H9 (cell line): Measurements from ENCODE around the gene NXF2. TPM values are rescaled to one million over a fixed set of nuclear protein-coding genes. Genes with fewer than 3 reads are reported as not detected.

Experiments used
- DNase-seq: peaks from one replicate; pipeline ENCODE4 v3.0.0-alpha.2; 2017
- H2AFZ ChIP-seq: one replicate; pipeline ENCODE4 v1.6.1; 2013; ENCODE audit warnings: mild to moderate bottlenecking, low read length, control low read depth, moderate library complexity
- H2AK5ac ChIP-seq: 2 replicates; pipeline ENCODE4 v1.6.1; 2013; ENCODE audit warnings: low read length, control low read depth, mixed read lengths; ENCODE audit not compliant: insufficient read length
- H2BK120ac ChIP-seq: one replicate; pipeline ENCODE4 v1.6.1; 2013; ENCODE audit warnings: low read depth, mild to moderate bottlenecking, low read length, control low read depth, inconsistent platforms; ENCODE audit not compliant: poor library complexity, severe bottlenecking
- H2BK12ac ChIP-seq: 2 replicates; pipeline ENCODE4 v1.6.1; 2013; ENCODE audit warnings: low read length, control low read depth, mixed read lengths, low read depth; ENCODE audit not compliant: insufficient read length
- H2BK15ac ChIP-seq: 2 replicates; pipeline ENCODE4 v1.6.1; 2013; ENCODE audit warnings: low read depth, low read length, control low read depth
- H2BK20ac ChIP-seq: one replicate; pipeline ENCODE4 v1.6.1; 2013; ENCODE audit warnings: low read depth, mild to moderate bottlenecking, low read length, control low read depth, inconsistent platforms; ENCODE audit not compliant: poor library complexity, severe bottlenecking
- H2BK5ac ChIP-seq: 2 replicates; pipeline ENCODE4 v1.6.1; 2013; ENCODE audit warnings: low read length, control low read depth, mixed read lengths; ENCODE audit not compliant: insufficient read length
- H3K14ac ChIP-seq: 2 replicates; pipeline ENCODE4 v1.6.1; 2013; ENCODE audit warnings: low read length, control low read depth; ENCODE audit not compliant: insufficient read depth
- H3K18ac ChIP-seq: 2 replicates; pipeline ENCODE4 v1.6.1; 2013; ENCODE audit warnings: low read depth, mild to moderate bottlenecking, mixed read lengths, low read length, control low read depth; ENCODE audit not compliant: insufficient read length
- H3K23ac ChIP-seq: 2 replicates; pipeline ENCODE4 v1.6.1; 2013; ENCODE audit warnings: low read length, control low read depth, mixed read lengths, low read depth; ENCODE audit not compliant: insufficient read length
- H3K23me2 ChIP-seq: 2 replicates; pipeline ENCODE4 v1.6.1; 2013; ENCODE audit warnings: low read depth, mild to moderate bottlenecking, mixed read lengths, low read length, control low read depth; ENCODE audit not compliant: insufficient read length, poor library complexity, severe bottlenecking
- H3K27ac ChIP-seq: 2 replicates; pipeline ENCODE4 v1.5.1; 2013; ENCODE audit warnings: low read length, control low read depth, mixed read lengths, low read depth; ENCODE audit not compliant: insufficient read length
- H3K27me3 ChIP-seq: 2 replicates; pipeline ENCODE4 v1.6.1; 2013; ENCODE audit warnings: low read length, control low read depth, inconsistent platforms; ENCODE audit not compliant: insufficient read depth
- H3K4ac ChIP-seq: 2 replicates; pipeline ENCODE4 v1.6.1; 2013; ENCODE audit warnings: low read depth, mild to moderate bottlenecking, control low read depth, inconsistent platforms, low read length, moderate library complexity
- H3K4me1 ChIP-seq: 2 replicates; pipeline ENCODE4 v1.6.1; 2013; ENCODE audit warnings: low read length, control low read depth, inconsistent platforms; ENCODE audit not compliant: insufficient read depth
- H3K4me2 ChIP-seq: 2 replicates; pipeline ENCODE4 v1.6.1; 2013; ENCODE audit warnings: low read length, control low read depth, mixed read lengths; ENCODE audit not compliant: insufficient read length, insufficient read depth
- H3K56ac ChIP-seq: 2 replicates; pipeline ENCODE4 v1.6.1; 2013; ENCODE audit warnings: low read depth, mild to moderate bottlenecking, mixed read lengths, low read length, control low read depth; ENCODE audit not compliant: insufficient read length
- H3K79me1 ChIP-seq: 2 replicates; pipeline ENCODE4 v1.6.1; 2013; ENCODE audit warnings: low read depth, mild to moderate bottlenecking, moderate library complexity, low read length, control low read depth, inconsistent platforms; ENCODE audit not compliant: insufficient read depth, poor library complexity, severe bottlenecking
- H3K79me2 ChIP-seq: 2 replicates; pipeline ENCODE4 v1.6.1; 2013; ENCODE audit warnings: low read length, control low read depth, inconsistent platforms; ENCODE audit not compliant: insufficient read depth
- H3K9ac ChIP-seq: 2 replicates; pipeline ENCODE4 v1.6.1; 2013; ENCODE audit warnings: low read length, control low read depth, mixed read lengths; ENCODE audit not compliant: insufficient read length; ENCODE audit errors: extremely low read depth
- H3K9me3 ChIP-seq: one replicate; pipeline ENCODE4 v1.6.1; 2013; ENCODE audit warnings: low read depth, low read length, inconsistent platforms; ENCODE audit not compliant: control insufficient read depth
- H3T11ph ChIP-seq: one replicate; pipeline ENCODE4 v1.6.1; 2013; ENCODE audit warnings: mild to moderate bottlenecking, low read length, control low read depth, inconsistent platforms
- H4K20me1 ChIP-seq: one replicate; pipeline ENCODE4 v1.6.1; 2013; ENCODE audit not compliant: control insufficient read depth, insufficient read length, insufficient read depth
- H4K5ac ChIP-seq: 2 replicates; pipeline ENCODE4 v1.6.1; 2013; ENCODE audit warnings: low read depth, mild to moderate bottlenecking, mixed read lengths, low read length, control low read depth; ENCODE audit not compliant: insufficient read length
- H4K8ac ChIP-seq: replicated peaks from 2 replicates; pipeline ENCODE4 v1.6.1; 2013; ENCODE audit warnings: low read length, control low read depth, mixed read lengths, low read depth; ENCODE audit not compliant: insufficient read length
- H4K91ac ChIP-seq: 2 replicates; pipeline ENCODE4 v1.6.1; 2013; ENCODE audit warnings: low read depth, mild to moderate bottlenecking, moderate library complexity, mixed read lengths, low read length, control low read depth; ENCODE audit not compliant: insufficient read length
- H3K27ac Mint-ChIP-seq, 3 experiments: 2 replicates in 2 of 3; 3 replicates in 1 of 3; pipeline ENCODE4 v1.8.0; 2020 to 2021; ENCODE audit warnings: mixed read lengths in 3 of 3, mild to moderate bottlenecking in 1 of 3, moderate library complexity in 1 of 3
- H3K27me3 Mint-ChIP-seq: 2 replicates; pipeline ENCODE4 v1.8.0; 2021; ENCODE audit warnings: low read depth, mild to moderate bottlenecking, moderate library complexity, mixed read lengths
- H3K36me3 Mint-ChIP-seq, 3 experiments: 2 replicates in 2 of 3; 3 replicates in 1 of 3; pipeline ENCODE4 v1.8.0; 2020 to 2021; ENCODE audit warnings: low read depth in 3 of 3, mixed read lengths in 3 of 3; ENCODE audit not compliant: insufficient read depth in 1 of 3
- H3K4me1 Mint-ChIP-seq, 2 experiments: 2 replicates each; pipeline ENCODE4 v1.8.0; 2020; ENCODE audit warnings: mixed read lengths in 2 of 2
- H3K4me3 Mint-ChIP-seq, 2 experiments: 2 replicates in 1 of 2; 3 replicates in 1 of 2; pipeline ENCODE4 v1.8.0; 2020 to 2021; ENCODE audit warnings: mild to moderate bottlenecking in 2 of 2, mixed read lengths in 2 of 2, moderate library complexity in 1 of 2
- H3K9me3 Mint-ChIP-seq, 2 experiments: 2 replicates in 1 of 2; 3 replicates in 1 of 2; pipeline ENCODE4 v1.8.0; 2020; ENCODE audit warnings: mild to moderate bottlenecking in 2 of 2, mixed read lengths in 2 of 2, moderate library complexity in 1 of 2
- CTCF ChIP-seq: fragments of 200-600 bp; sonication (generic); conservative IDR thresholded peaks from 3 replicates; pipeline ENCODE4 v1.8.0; 2021; ENCODE audit warnings: antibody characterized with exemption, mild to moderate bottlenecking
- WGBS: extraction: QIAGEN DNeasy Blood & Tissue Kit; methylation state at CpG from one replicate; pipeline ENCODE4 v1.1.7; 2013; ENCODE audit warnings: missing lambda C conversion rate, low lambda C conversion rate, mixed read lengths; ENCODE audit not compliant: insufficient read length; ENCODE audit errors: extremely low coverage; 5-methylcytosine and 5-hydroxymethylcytosine counted together
- total RNA-seq: library from RNA; stranded (reverse); gene quantifications from 2 replicates; pipeline ENCODE4 v1.2.1, GENCODE V29; 2021

Gene NXF2
- total RNA-seq, 1 experiment from 2014 or later: not detected

GRCh38 chrX:102345916-102346315, 98.9 kb downstream of the NXF2 start:
- Histone ChIP-seq H2BK15ac (no peak overlapping the region), H3K27ac (no peak overlapping the region), H4K20me1 (no peaks in the 10 kb centered on the region), H3K9me3 (peaks cover 30% of the 10 kb centered on the region), H2BK12ac (no peak overlapping the region), H3K9ac (no peak overlapping the region), H2AK5ac (no peak overlapping the region), H3K4me2 (no peak overlapping the region), H3K79me2 (no peaks in the 10 kb centered on the region), H3K79me1 (no peaks in the 10 kb centered on the region), H3T11ph (no peak overlapping the region), H4K8ac (no peak overlapping the region), H3K27me3 (no peaks in the 10 kb centered on the region), H4K91ac (no peak overlapping the region), H2BK5ac (no peak overlapping the region), H3K56ac (no peak overlapping the region), H3K23me2 (no peaks in the 10 kb centered on the region), H2AFZ (no peak overlapping the region), H3K4me1 (no peaks in the 10 kb centered on the region), H3K18ac (no peak overlapping the region), H3K14ac (no peak overlapping the region), H2BK20ac (no peak overlapping the region), H3K4ac (no peak overlapping the region), H2BK120ac (no peak overlapping the region), H3K23ac (no peak overlapping the region), H4K5ac (no peak overlapping the region)
- peak; percentile 68 for DNase-seq
- peaks cover 45 to 64% of the 10 kb centered on the region in 2 experiments for H3K9me3 Mint-ChIP-seq
- H3K4me1 Mint-ChIP-seq: no peaks in the 10 kb centered on the region
- H3K36me3 Mint-ChIP-seq: peaks cover 0 to 3% (median 0%) of the 10 kb centered on the region in 3 experiments; a peak in 2 of 7 replicates
- H3K4me3 Mint-ChIP-seq: no peak overlapping the region
- TF ChIP-seq CTCF: peak; percentile 73
- H3K27me3 Mint-ChIP-seq: no peaks in the 10 kb centered on the region
- no CpG with 5 or more reads among the region's 3 CpGs for WGBS
- no peak overlapping the region for H3K27ac Mint-ChIP-seq

Other genes starting within 250 kb of the NXF2 start
- gene TCEAL2, start 121.5 kb upstream of the NXF2 start, total RNA-seq: 12.6 and 14.2 TPM in 2 replicates
- gene TCEAL6, start 104.7 kb upstream of the NXF2 start, total RNA-seq: not detected in 2 replicates
- 7.5 and 7.7 TPM in 2 replicates for gene BEX5, start 91.2 kb upstream of the NXF2 start, total RNA-seq
- gene TCP11X1, start 31.9 kb upstream of the NXF2 start, total RNA-seq: not detected in 2 replicates
- not detected in 2 replicates for gene NXF2B, start 192.8 kb downstream of the NXF2 start, total RNA-seq
- gene TCP11X2, start 224.6 kb downstream of the NXF2 start, total RNA-seq: 0.24 TPM in 1 of 2 replicates, not detected in the other